ENCODE results near the gene GRAMD2B.

Gene GRAMD2B

GRCh38 chr5:126482591-126482990 lies 59.4 kb downstream of the GRAMD2B start:
- no peak for DNase-seq

DNA sequence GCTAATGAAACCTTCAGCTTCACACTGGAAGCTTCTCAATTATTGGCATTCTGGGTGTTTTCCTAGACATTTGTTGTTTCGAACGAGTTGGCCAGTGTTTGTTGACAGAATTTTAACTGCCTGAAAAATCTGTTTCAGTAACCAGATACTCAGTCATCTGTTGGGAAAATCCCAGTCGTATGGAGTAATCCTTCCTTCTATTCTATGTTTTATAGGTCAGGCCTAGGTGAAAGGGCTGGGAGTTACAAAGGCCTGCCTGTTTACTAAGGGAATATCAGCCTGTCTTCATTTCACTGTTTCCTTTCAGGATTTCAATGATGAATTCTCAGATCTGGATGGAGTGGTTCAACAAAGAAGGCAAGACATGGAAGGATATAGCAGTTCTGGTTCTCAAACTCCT lies 59.9 kb downstream of the GRAMD2B start:
- no peak for DNase-seq

GRCh38 chr5:126484253-126484652 lies 61.0 kb downstream of the GRAMD2B start:
- no peak for DNase-seq

DNA sequence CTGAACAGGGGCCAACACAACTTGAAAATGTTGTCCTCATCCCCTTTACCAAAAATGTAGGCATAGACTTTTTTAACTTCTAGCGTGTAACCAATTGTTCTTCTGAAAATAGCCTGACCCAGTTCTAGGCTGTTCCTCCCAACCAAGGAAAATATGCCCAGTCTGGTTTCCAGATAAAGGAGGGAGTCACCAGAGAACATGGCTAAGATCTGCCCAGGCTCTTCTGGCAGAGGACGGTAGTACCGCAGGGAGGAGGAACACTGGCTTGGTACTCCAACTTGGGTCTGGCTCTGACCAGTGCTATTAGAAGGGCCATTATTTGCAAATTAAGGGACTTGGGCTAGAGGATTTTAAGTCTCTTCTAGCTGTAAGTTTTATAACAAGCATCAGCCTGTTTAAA lies 63.1 kb downstream of the GRAMD2B start:
- no peak for DNase-seq

GRCh38 chr5:126487596-126487995 lies 64.4 kb downstream of the GRAMD2B start:
- DNase-seq, result no peak

DNA sequence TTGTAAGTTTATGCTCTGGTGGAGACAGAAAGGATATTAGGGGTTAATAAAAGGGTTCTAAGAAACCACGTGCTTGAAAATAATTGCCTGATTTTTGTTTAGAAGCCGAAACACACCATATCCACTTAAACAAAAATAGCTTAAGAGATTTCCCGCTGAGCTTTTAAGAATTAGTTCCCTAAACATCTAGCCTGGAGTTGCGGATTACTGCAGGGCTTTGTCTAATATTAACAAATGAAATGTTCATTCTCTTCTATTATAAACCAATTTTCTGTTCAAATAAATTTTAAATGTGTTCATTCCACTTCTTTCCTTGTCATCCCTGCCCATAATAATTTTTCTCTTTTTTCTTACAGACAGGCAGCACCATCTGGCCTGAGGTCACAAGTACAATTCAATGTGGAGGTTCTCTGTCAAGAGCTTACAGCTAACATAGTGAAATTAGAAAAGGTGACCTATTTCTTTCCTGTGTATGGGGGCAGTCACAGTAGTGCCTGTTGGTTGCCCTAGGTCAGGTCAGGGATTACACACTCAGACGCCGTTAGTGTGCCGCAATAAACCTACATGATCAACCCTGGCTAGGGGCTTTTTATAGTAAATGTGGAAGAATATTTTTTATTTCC lies 65.3 kb downstream of the GRAMD2B start:
- DNase-seq, result no peak

DNA sequence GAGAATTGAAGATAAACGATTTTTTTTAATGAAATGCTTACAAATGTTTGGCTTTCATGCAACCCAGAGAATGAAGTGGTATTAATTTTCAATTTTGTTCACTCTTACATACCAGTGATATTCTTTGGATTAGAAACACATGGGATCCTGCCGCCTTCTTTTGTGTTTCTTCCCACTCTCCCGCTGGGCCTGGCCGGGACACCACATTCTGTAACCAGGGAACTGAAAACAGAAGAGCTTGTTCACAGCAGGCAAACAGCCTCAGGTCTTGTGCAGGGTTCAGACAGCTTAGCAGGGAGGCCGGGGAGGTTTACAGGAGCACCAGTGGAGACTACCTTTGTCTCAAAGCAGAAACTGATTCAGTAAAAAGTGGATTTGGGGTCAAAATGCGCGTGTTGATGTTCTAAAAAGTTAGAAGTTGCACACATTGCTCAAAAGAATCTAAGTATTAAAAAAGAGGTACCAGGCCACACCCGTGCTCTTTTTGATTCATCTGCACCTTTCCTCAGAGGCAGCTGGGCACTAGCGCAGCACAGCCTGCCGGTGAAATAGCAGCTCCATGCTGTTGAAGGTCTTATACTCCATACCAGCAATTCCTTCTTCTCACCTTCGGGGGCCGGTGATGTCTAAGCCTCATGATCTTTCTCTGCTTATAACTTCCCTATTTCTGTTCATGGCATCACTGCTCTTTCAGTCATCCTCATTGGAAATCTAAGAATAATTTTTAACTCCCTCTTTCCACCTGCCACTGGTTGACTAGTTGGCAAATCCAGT lies 67.1 kb downstream of the GRAMD2B start:
- no peak for DNase-seq

GRCh38 chr5:126492939-126493338 lies 69.7 kb downstream of the GRAMD2B start:
- no peak for DNase-seq

DNA sequence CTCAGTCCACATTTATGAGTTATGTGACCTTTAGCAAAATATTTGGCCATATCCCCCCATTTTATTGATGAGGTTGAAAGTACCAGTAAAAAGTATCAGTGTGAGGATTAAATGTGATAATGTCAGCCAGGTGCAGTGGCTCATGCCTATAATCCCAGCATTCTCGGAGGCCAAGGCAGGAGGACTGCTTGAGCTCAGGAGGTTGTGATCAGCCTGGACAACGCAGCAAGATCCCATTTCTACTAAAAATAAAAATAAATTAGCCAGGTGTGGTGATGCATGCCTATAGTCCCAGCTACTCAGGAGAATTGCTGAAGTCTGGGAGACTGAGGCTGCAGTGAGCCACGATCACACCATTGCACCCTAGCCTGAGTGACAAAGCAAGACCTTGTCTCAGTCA lies 71.2 kb downstream of the GRAMD2B start:
- DNase-seq, result no peak

GRCh38 chr5:126497506-126497905 lies 74.3 kb downstream of the GRAMD2B start:
- peak in 1 of 2 experiments; percentile 21 for DNase-seq

GRCh38 chr5:126499278-126499677 lies 76.1 kb downstream of the GRAMD2B start:
- DNase-seq, result no peak

GRCh38 chr5:126499853-126500342 lies 76.7 kb downstream of the GRAMD2B start:
- DNase-seq, result no peak

- DNase-seq, result no peak
These were observed 78.2 kb downstream of the GRAMD2B start for GRCh38 chr5:126501448-126501847.

GRCh38 chr5:126503602-126504104 lies 80.4 kb downstream of the GRAMD2B start:
- no peak for DNase-seq

DNA sequence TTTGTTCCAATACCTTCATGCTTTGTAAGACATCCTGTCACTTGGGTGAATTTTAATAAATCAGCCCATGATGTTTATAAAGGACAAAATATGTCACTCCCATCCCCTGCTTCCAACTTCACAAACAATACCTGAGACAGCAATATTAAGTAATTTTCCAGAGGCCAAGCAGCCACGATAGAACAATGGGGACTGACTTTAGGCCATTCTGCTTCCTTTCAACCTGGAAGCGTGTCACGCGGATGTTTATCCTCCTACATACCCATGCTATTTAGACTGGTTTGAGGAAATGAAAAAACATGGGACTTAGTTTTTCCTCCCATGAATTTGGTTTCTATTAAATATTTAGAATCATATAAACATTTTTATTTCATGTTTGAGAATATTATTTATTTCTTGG lies 82.9 kb downstream of the GRAMD2B start:
- no peak for DNase-seq

- no peak for DNase-seq
These were observed 85.2 kb downstream of the GRAMD2B start for GRCh38 chr5:126508251-126508961.

DNA sequence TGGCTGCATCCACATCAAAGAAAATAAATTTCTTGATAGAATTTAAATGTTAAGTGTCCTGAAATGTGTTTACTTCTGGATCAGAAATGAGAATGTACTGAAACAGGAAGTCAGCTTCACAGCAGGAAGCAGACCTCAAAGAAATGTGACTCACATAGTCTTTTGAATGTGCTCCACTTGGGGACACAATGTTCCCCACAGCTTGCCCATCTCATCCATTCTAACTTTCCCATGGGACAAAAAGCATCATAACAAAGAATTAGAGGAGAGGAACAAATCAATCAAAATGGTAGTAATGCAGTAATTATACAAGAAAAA lies 85.7 kb downstream of the GRAMD2B start:
- no peak for DNase-seq

DNA sequence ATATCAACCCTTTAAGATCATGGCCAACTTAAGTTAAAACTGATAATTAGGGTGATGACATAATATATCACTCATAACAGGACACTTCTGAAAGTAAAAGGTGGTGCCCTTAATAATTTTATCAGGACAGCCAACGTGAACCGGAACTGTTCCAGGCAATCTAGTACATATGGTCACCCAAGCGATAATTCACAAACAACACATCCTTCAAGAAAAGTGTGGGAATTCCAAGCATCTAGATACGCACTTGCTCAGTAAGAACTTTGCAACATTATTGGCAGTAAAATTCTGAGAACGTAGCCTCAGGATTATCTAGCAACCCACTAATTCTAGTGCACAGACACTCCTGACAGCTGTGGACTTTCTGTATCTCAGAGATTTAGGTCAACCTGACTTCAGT lies 86.1 kb downstream of the GRAMD2B start:
- no peak for DNase-seq

DNA sequence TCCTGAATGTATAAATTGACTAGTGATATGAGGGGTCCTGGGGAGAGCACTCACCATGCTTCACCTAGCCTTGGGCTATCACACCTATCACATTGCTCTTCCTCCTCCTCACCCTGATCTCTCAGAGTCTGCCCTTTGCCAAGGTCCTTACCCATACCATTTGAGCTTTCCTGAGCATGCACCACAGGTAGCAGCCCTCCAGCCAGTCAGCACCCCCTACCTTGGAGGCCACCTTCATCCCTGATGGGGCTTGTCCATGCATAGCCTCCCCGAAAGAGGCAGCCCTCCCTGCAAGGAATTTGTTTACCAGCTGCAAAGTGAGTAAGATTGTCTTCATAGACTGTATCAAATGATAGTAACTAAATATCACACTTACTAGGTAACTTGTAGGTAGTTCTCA lies 88.8 kb downstream of the GRAMD2B start:
- DNase-seq, result no peak

GRCh38 chr5:126512451-126512850 lies 89.2 kb downstream of the GRAMD2B start:
- DNase-seq, result no peak

DNA sequence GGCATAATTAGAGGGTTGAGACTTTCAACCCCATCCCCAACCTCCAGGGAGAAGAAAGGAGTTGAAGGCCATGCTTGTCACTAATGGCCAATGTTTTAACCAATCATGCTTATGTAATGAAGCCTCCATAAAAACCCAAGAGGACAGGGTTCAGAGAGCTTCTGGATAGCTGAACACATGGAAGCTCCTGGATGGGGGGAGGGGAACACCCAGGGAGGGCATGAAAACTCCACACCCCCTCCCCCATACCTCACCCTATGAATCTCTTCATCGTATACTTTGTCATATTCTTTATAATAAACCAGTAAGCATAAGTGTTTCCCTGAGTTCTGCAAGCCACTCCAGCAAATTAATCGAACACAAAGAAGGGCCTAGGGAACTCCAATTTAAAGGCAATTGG lies 90.1 kb downstream of the GRAMD2B start:
- DNase-seq, result no peak

GRCh38 chr5:126513703-126514102 lies 90.5 kb downstream of the GRAMD2B start:
- DNase-seq, result no peak

DNA sequence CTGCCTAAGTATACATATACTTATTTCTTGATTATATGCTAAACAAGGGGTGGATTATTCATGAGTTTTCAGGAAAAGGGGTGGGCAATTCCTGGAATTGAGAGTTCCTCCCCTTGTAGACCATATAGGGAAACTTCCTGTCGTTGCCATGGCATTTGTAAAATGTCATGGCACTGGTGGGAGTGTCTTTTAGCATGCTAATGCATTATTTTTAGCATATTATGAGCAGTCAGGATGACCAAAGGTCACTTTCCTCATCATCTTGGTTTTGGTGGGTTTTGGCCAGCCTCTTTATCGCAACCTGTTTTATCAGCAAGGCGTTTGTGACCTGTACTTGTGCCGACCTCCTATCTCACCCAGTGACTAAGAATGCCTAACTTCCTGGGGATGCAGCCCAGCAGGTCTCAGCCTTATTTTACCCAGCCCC lies 90.9 kb downstream of the GRAMD2B start:
- DNase-seq, result no peak

All from NCI-H446 (cell line).